ACHN (cell line): Measurements from ENCODE around the gene STMP1.
A peak's percentile ranks its signal among the peaks of the same experiment; 100 is the strongest.
"Not testable (repeated sequence)": the region's sequence is repeated elsewhere in the genome, so short reads cannot be mapped to it uniquely, and the experiment has no call there.

Source experiments
- DNase-seq: peaks from one replicate; pipeline ENCODE4 v3.0.0-alpha.2; 2015
- in situ Hi-C: cut with HindIII; loops from 2 replicates; pipeline ENCODE4 v1.10.0; 2017; ENCODE audit warnings: low sequenced_read_pairs, low pct_ligation_motif_present, low pct_unique_long_range_greater_than_20kb

The STMP1 gene

GRCh38 chr7:135661311-135662122 is 797 bp upstream of the STMP1 start:
- no peak for DNase-seq
- in situ Hi-C loops: no loop called here

GRCh38 chr7:135662123-135662372 is 266 bp upstream of the STMP1 start:
- in situ Hi-C loops: no loop called here
- no peak for DNase-seq

- in situ Hi-C loops: no loop called here
- DNase-seq: no peak
Observed at GRCh38 chr7:135664046-135664589, 1.8 kb downstream of the STMP1 start.

GRCh38 chr7:135665042-135665441 is 2.7 kb downstream of the STMP1 start:
- no peak for DNase-seq
- in situ Hi-C loops: no loop called here

- in situ Hi-C loops: no loop called here
- no peak for DNase-seq
Observed at GRCh38 chr7:135666156-135666555, 3.8 kb downstream of the STMP1 start.

- in situ Hi-C loops: no loop called here
- DNase-seq: no peak
Observed at GRCh38 chr7:135666846-135667245, 4.5 kb downstream of the STMP1 start.

- DNase-seq, in situ Hi-C loops: not testable (repeated sequence)
Observed at GRCh38 chr7:135667626-135668025, 5.3 kb downstream of the STMP1 start.

GRCh38 chr7:135668852-135669395 is 6.6 kb downstream of the STMP1 start:
- DNase-seq, in situ Hi-C loops: not testable (repeated sequence)

- no peak for DNase-seq
- in situ Hi-C loops: no loop called here
Observed at GRCh38 chr7:135669774-135670173, 7.5 kb downstream of the STMP1 start.

- in situ Hi-C loops: no loop called here
- DNase-seq: no peak
Observed at GRCh38 chr7:135670179-135670578, 7.9 kb downstream of the STMP1 start.

- peak; percentile 74 for DNase-seq
- in situ Hi-C loops: no loop called here
Observed at GRCh38 chr7:135672560-135673359, 10.4 kb downstream of the STMP1 start.

- in situ Hi-C loops: no loop called here
- DNase-seq: no peak
Observed at GRCh38 chr7:135673360-135673706, 11.0 kb downstream of the STMP1 start.

GRCh38 chr7:135678612-135679575 is 16.6 kb downstream of the STMP1 start:
- DNase-seq: peak; percentile 73
- in situ Hi-C loops: no loop called here

GRCh38 chr7:135681762-135682161 is 19.4 kb downstream of the STMP1 start:
- no peak for DNase-seq
- in situ Hi-C loops: no loop called here

GRCh38 chr7:135682191-135682590 is 19.9 kb downstream of the STMP1 start:
- no peak for DNase-seq
- in situ Hi-C loops: no loop called here

- in situ Hi-C loops: no loop called here
- DNase-seq: no peak
Observed at GRCh38 chr7:135683609-135684008, 21.3 kb downstream of the STMP1 start.

- in situ Hi-C loops: no loop called here
- peak; percentile 55 for DNase-seq
Observed at GRCh38 chr7:135684136-135684535, 21.8 kb downstream of the STMP1 start.

GRCh38 chr7:135684699-135685098 is 22.4 kb downstream of the STMP1 start:
- in situ Hi-C loops: no loop called here

More at GRCh38 chr7:135684699-135685098, 22.4 kb downstream of the STMP1 start:
- no peak for DNase-seq
